ENCODE measurements around the gene PLCG2. TPM values are rescaled to one million over a fixed set of nuclear protein-coding genes. Genes with fewer than 3 reads are reported as not detected.
A peak's percentile ranks its signal among the peaks of the same experiment; 100 is the strongest.

The PLCG2 gene
- polyA plus RNA-seq, 3 donors, result 19.5 to 47.4 (median 35.5) TPM

- peak overlapping the region in 2 of 7 donors; percentile 56 to 60 for H3K27ac Mint-ChIP-seq
- H3K27me3 Mint-ChIP-seq (ENCODE audit: low read depth in 3 of 3), result no peaks in the 10 kb centered on the region
- H3K36me3 Mint-ChIP-seq, result peaks cover 34 to 43% of the 10 kb centered on the region in 2 donors
- H4K20me1 ChIP-seq (ENCODE audit: insufficient read depth, low read length), result peaks cover 100% of the 10 kb centered on the region
- H3K79me2 ChIP-seq (ENCODE audit: insufficient read depth, low read length), result peaks cover 75% of the 10 kb centered on the region
- peaks cover 3 to 4% of the 10 kb centered on the region in 2 donors for H3K4me1 ChIP-seq (ENCODE audit: control insufficient read depth in 1 of 2, insufficient read depth in 2 of 2, low read length in 2 of 2)
- H3K4me3 ChIP-seq (replicated peaks in 1 of 3; ENCODE audit: low read depth in 2 of 3, low read length in 3 of 3), result no peak overlapping the region
- H3K9me3 Mint-ChIP-seq, result peaks cover 0 to 2% (median 0%) of the 10 kb centered on the region in 7 donors
- H3K9ac ChIP-seq (ENCODE audit: insufficient read depth, low read length, poor library complexity, severe bottlenecking), result no peak overlapping the region
- H3K4me3 Mint-ChIP-seq, result no peak overlapping the region
- no peak overlapping the region for H3K27ac ChIP-seq (ENCODE audit: low read depth in 1 of 2, low read length in 2 of 2)
- peaks cover 23% of the 10 kb centered on the region for H3K4me1 Mint-ChIP-seq
- H3K9me3 ChIP-seq (replicated peaks in 1 of 2; ENCODE audit: control insufficient read depth in 1 of 2, insufficient read depth in 1 of 2, low read length in 2 of 2), result no peaks in the 10 kb centered on the region
- TF ChIP-seq, protein P1, sequence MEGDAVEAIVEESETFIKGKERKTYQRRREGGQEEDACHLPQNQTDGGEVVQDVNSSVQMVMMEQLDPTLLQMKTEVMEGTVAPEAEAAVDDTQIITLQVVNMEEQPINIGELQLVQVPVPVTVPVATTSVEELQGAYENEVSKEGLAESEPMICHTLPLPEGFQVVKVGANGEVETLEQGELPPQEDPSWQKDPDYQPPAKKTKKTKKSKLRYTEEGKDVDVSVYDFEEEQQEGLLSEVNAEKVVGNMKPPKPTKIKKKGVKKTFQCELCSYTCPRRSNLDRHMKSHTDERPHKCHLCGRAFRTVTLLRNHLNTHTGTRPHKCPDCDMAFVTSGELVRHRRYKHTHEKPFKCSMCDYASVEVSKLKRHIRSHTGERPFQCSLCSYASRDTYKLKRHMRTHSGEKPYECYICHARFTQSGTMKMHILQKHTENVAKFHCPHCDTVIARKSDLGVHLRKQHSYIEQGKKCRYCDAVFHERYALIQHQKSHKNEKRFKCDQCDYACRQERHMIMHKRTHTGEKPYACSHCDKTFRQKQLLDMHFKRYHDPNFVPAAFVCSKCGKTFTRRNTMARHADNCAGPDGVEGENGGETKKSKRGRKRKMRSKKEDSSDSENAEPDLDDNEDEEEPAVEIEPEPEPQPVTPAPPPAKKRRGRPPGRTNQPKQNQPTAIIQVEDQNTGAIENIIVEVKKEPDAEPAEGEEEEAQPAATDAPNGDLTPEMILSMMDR (IDR thresholded peaks at IDR 0.05), result no peak
- H3K36me3 ChIP-seq (replicated peaks in 1 of 2; ENCODE audit: control insufficient read depth in 1 of 2, insufficient read depth in 2 of 2, low read length in 2 of 2), result peaks cover 5 to 30% of the 10 kb centered on the region in 2 donors
- 100% methylated on average over 1 of the region's 4 CpGs for WGBS (ENCODE audit: insufficient coverage)
- no peaks in the 10 kb centered on the region for H3K27me3 ChIP-seq (ENCODE audit: control insufficient read depth in 2 of 2, insufficient read depth in 2 of 2, low read length in 2 of 2)
- DNase-seq, result no peak
- H3K4me2 ChIP-seq (replicated peaks; ENCODE audit: extremely low read depth, low read length, poor library complexity, severe bottlenecking), result no peak overlapping the region
- H2AFZ ChIP-seq (ENCODE audit: insufficient read depth, low read depth, low read length, poor library complexity, severe bottlenecking), result no peak overlapping the region
- intact Hi-C loops (cut with micrococcal nuclease), result no loop called here
Measured at GRCh38 chr16:81848306-81848853, 69.3 kb downstream of the PLCG2 start.

DNA sequence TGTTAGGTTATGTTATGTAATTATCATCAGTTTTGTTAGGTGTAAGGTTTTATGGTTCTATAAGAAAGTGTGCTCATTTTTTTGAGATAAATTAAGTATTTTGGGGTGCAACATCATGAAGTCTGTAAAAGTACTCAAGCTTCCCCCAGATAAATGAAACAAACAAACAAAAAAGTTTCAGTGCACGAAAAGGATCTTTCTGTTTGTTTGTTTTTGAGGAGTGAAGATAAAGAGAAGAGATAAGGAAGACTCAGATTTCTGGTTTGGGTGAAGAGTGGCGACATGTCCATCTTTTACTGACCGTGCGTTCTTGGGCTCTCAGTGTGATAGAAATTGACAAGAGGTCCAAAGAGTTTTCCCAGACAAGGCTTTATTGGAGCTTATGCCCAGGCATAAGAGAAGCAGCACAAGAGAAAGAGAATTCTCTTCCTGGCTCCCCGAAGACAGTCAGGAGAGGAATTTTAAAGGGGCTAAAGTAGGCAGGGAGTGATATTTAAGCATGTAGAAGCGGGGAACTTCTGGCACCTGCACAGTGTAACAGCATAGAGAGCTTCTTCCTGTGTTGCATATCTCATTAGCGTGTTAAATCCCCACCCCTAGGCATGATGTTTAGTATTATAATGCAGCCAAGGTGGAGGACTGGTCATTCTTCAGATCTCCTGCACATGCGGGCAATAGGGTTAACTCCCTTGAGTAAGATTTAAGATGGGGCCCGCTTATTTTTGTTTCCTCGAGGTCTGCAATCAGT, 71.3 kb downstream of the PLCG2 start:
- no peak for DNase-seq
- peaks cover 65% of the 10 kb centered on the region for H3K79me2 ChIP-seq (ENCODE audit: insufficient read depth, low read length)
- H2AFZ ChIP-seq (ENCODE audit: insufficient read depth, low read depth, low read length, poor library complexity, severe bottlenecking), result no peak overlapping the region
- Mint-ChIP-seq H3K9me3 (no peaks in the 10 kb centered on the region), H3K4me3 (no peak overlapping the region), H3K36me3 (peaks cover 36 to 47% of the 10 kb centered on the region in 2 donors), H3K27me3 (ENCODE audit: low read depth in 3 of 3) (peaks cover 0 to 2% (median 0%) of the 10 kb centered on the region in 3 donors), H3K27ac (peak overlapping the region in 1 of 7 donors; percentile 37), H3K4me1 (peaks cover 23% of the 10 kb centered on the region)
- H3K36me3 ChIP-seq (replicated peaks in 1 of 2; ENCODE audit: control insufficient read depth in 1 of 2, insufficient read depth in 2 of 2, low read length in 2 of 2), result peaks cover 6 to 31% of the 10 kb centered on the region in 2 donors
- H3K27ac ChIP-seq (ENCODE audit: low read depth in 1 of 2, low read length in 2 of 2), result no peak overlapping the region
- H3K9me3 ChIP-seq (replicated peaks in 1 of 2; ENCODE audit: control insufficient read depth in 1 of 2, insufficient read depth in 1 of 2, low read length in 2 of 2), result no peaks in the 10 kb centered on the region
- H4K20me1 ChIP-seq (ENCODE audit: insufficient read depth, low read length), result peaks cover 100% of the 10 kb centered on the region
- TF ChIP-seq, protein P1 (IDR thresholded peaks at IDR 0.05), result no peak
- H3K27me3 ChIP-seq (ENCODE audit: control insufficient read depth in 2 of 2, insufficient read depth in 2 of 2, low read length in 2 of 2), result no peaks in the 10 kb centered on the region
- intact Hi-C loops (cut with micrococcal nuclease), result no loop called here
- no peak overlapping the region for H3K4me2 ChIP-seq (replicated peaks; ENCODE audit: extremely low read depth, low read length, poor library complexity, severe bottlenecking)
- 100% methylated on average over 7 of the region's 10 CpGs for WGBS (ENCODE audit: insufficient coverage)
- no peaks in the 10 kb centered on the region for H3K4me1 ChIP-seq (ENCODE audit: control insufficient read depth in 1 of 2, insufficient read depth in 2 of 2, low read length in 2 of 2)
- H3K9ac ChIP-seq (ENCODE audit: insufficient read depth, low read length, poor library complexity, severe bottlenecking), result no peak overlapping the region
- no peak overlapping the region for H3K4me3 ChIP-seq (replicated peaks in 1 of 3; ENCODE audit: low read depth in 2 of 3, low read length in 3 of 3)

All from CD14-positive monocyte (primary cell).